AG10803 (cell line): ENCODE results near the gene ADGRA1.
"Not testable (repeated sequence)": the region's sequence is repeated elsewhere in the genome, so short reads cannot be mapped to it uniquely, and the experiment has no call there.

Source experiments
- DNase-seq: peaks from one replicate; pipeline ENCODE4 v3.0.0; 2010; ENCODE audit warnings: low read depth
- H3K4me3 ChIP-seq: 2 replicates; pipeline ENCODE4 v1.5.1; 2011; ENCODE audit warnings: mild to moderate bottlenecking, low read length, control low read depth
- TF ChIP-seq, protein P1 (sequence below): conservative IDR thresholded peaks from 2 replicates; pipeline ENCODE4 v1.5.1; 2011; ENCODE audit warnings: mild to moderate bottlenecking, low read length, control low read depth, inconsistent platforms

The ADGRA1 gene

GRCh38 chr10:133150656-133151055 is 62.9 kb downstream of the ADGRA1 start:
- TF ChIP-seq, protein P1, sequence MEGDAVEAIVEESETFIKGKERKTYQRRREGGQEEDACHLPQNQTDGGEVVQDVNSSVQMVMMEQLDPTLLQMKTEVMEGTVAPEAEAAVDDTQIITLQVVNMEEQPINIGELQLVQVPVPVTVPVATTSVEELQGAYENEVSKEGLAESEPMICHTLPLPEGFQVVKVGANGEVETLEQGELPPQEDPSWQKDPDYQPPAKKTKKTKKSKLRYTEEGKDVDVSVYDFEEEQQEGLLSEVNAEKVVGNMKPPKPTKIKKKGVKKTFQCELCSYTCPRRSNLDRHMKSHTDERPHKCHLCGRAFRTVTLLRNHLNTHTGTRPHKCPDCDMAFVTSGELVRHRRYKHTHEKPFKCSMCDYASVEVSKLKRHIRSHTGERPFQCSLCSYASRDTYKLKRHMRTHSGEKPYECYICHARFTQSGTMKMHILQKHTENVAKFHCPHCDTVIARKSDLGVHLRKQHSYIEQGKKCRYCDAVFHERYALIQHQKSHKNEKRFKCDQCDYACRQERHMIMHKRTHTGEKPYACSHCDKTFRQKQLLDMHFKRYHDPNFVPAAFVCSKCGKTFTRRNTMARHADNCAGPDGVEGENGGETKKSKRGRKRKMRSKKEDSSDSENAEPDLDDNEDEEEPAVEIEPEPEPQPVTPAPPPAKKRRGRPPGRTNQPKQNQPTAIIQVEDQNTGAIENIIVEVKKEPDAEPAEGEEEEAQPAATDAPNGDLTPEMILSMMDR, result no peak
- no peak overlapping the region for H3K4me3 ChIP-seq
- DNase-seq, result no peak

- not testable (repeated sequence) for H3K4me3 ChIP-seq, DNase-seq
These were observed 63.3 kb downstream of the ADGRA1 start for GRCh38 chr10:133151071-133151470.

GRCh38 chr10:133151543-133151972 is 63.8 kb downstream of the ADGRA1 start:
- TF ChIP-seq, protein P1, result no peak
- DNase-seq, result no peak
- H3K4me3 ChIP-seq, result no peak overlapping the region

DNA sequence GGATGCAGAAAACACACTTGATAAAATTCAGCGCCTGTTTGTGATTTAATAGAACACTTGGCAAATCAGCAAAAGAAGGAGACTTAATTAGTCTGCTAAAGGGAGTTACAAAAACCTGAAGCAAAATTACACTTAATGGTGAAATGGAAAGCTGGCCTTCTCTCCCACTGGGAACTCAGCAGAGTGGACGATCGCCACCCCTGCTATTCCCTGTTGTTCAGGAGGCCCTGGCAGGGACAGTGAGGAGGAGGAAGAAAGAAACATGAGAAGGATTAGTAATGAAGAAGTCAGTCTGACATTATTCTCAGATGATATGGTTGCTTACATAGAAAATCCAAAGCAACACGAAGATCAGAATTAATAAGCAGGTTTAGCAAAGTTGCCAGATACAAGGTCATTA is 66.7 kb downstream of the ADGRA1 start:
- DNase-seq, result no peak
- TF ChIP-seq, protein P1, result no peak
- H3K4me3 ChIP-seq, result no peak overlapping the region

GRCh38 chr10:133154996-133155778 is 67.5 kb downstream of the ADGRA1 start:
- DNase-seq, result no peak
- TF ChIP-seq, protein P1, result no peak
- no peak overlapping the region for H3K4me3 ChIP-seq

GRCh38 chr10:133156674-133157579 is 69.2 kb downstream of the ADGRA1 start:
- no peak overlapping the region for H3K4me3 ChIP-seq
- peak; percentile 18 for DNase-seq
- TF ChIP-seq, protein P1, result no peak

GRCh38 chr10:133157662-133158436 is 70.1 kb downstream of the ADGRA1 start:
- no peak overlapping the region for H3K4me3 ChIP-seq
- TF ChIP-seq, protein P1, result no peak
- DNase-seq, result no peak
